Omental fat pad (tissue), 4 donors: ENCODE measurements around the gene SYT7. TPM values are rescaled to one million over a fixed set of nuclear protein-coding genes. Genes with fewer than 3 reads are reported as not detected.

Experiments
- ATAC-seq: fragments of 150-250 bp; one replicate; pipeline ENCODE4 v1.9.1; 2016; ENCODE audit warnings: mild to moderate bottlenecking, moderate library complexity; ENCODE audit not compliant: low FRiP score
- DNase-seq: peaks from one replicate; pipeline ENCODE4 v3.0.0-alpha.2; 2019; ENCODE audit warnings: low spot score
- CTCF ChIP-seq, 3 donors: fragments of 450-650 bp; IDR thresholded peaks; one replicate each; pipeline ENCODE4 v1.5.1; 2016 to 2017; ENCODE audit warnings: antibody characterized with exemption in 3 of 3, mild to moderate bottlenecking in 3 of 3, moderate library complexity in 2 of 3
- total RNA-seq, 4 donors: library from RNA; depleted of rRNA; stranded (reverse); fragments of >200 nt; gene quantifications; one replicate each; pipeline ENCODE4 v1.1.0, GENCODE V29; 2016

The SYT7 gene
- total RNA-seq, 4 donors from 2014 or later = 1.6 to 6.6 (median 4.4) TPM

- TF ChIP-seq CTCF (IDR thresholded peaks at IDR 0.05) = no peak
- ATAC-seq (no peak), DNase-seq (no peak)
These were observed 30.1 kb downstream of the SYT7 start for GRCh38 chr11:61550665-61551227.

GRCh38 chr11:61549662-61550568 lies 31.0 kb downstream of the SYT7 start:
- TF ChIP-seq CTCF (IDR thresholded peaks at IDR 0.05) = no peak
- no peak for ATAC-seq

GRCh38 chr11:61549177-61549576 lies 31.7 kb downstream of the SYT7 start:
- no peak for ATAC-seq
- DNase-seq = no peak
- TF ChIP-seq CTCF (IDR thresholded peaks at IDR 0.05) = no peak

More at GRCh38 chr11:61549662-61550568, 31.0 kb downstream of the SYT7 start:
- no peak for DNase-seq

GRCh38 chr11:61547246-61547645 lies 33.6 kb downstream of the SYT7 start:
- TF ChIP-seq CTCF (IDR thresholded peaks at IDR 0.05) = no peak
- no peak for ATAC-seq
- no peak for DNase-seq

- no peak for ATAC-seq
- no peak for TF ChIP-seq CTCF (IDR thresholded peaks at IDR 0.05)
- no peak for DNase-seq
These were observed 34.2 kb downstream of the SYT7 start for GRCh38 chr11:61546663-61547062.

- DNase-seq (no peak), ATAC-seq (no peak)
- TF ChIP-seq CTCF (IDR thresholded peaks at IDR 0.05) = no peak
These were observed 35.0 kb downstream of the SYT7 start for GRCh38 chr11:61545921-61546320.

GRCh38 chr11:61545341-61545740 lies 35.5 kb downstream of the SYT7 start:
- no peak for ATAC-seq
- TF ChIP-seq CTCF (IDR thresholded peaks at IDR 0.05) = no peak
- DNase-seq = no peak
